Liver (tissue), 9 donors: ENCODE results near the gene RAB30. TPM values are rescaled to one million over a fixed set of nuclear protein-coding genes. Genes with fewer than 3 reads are reported as not detected.
A peak's percentile ranks its signal among the peaks of the same experiment; 100 is the strongest.

Source experiments
- DNase-seq: peaks from one replicate; pipeline ENCODE4 v3.0.0-alpha.2; 2017; ENCODE audit warnings: low spot score
- H3K27ac ChIP-seq, 2 donors: one replicate each; pipeline ENCODE4 v1.7.0; 2013; ENCODE audit warnings: inconsistent platforms in 2 of 2, low read length in 2 of 2, control low read depth in 1 of 2, low read depth in 1 of 2, mild to moderate bottlenecking in 1 of 2
- H3K27me3 ChIP-seq, 4 donors: one replicate each; pipeline versions ENCODE4 v1.6.1 to v1.7.0; 2013; ENCODE audit warnings: low read length in 3 of 4, inconsistent platforms in 1 of 4, mild to moderate bottlenecking in 1 of 4, moderate library complexity in 1 of 4; ENCODE audit not compliant: control insufficient read depth in 4 of 4, insufficient read depth in 4 of 4
- H3K36me3 ChIP-seq, 4 donors: one replicate each; pipeline versions ENCODE4 v1.6.1 to v1.7.0; 2013; ENCODE audit warnings: low read length in 3 of 4, mild to moderate bottlenecking in 3 of 4, low read depth in 1 of 4, moderate library complexity in 1 of 4; ENCODE audit not compliant: control insufficient read depth in 4 of 4, insufficient read depth in 3 of 4
- H3K4me1 ChIP-seq, 4 donors: one replicate each; pipeline versions ENCODE4 v1.6.1 to v1.7.0; 2013; ENCODE audit warnings: low read length in 3 of 4, mild to moderate bottlenecking in 3 of 4, moderate library complexity in 1 of 4; ENCODE audit not compliant: control insufficient read depth in 4 of 4, insufficient read depth in 4 of 4
- H3K4me3 ChIP-seq, 3 donors: one replicate each; pipeline versions ENCODE4 v1.6.1 to v1.7.0; 2013; ENCODE audit warnings: low read length in 3 of 3, control low read depth in 1 of 3, low read depth in 1 of 3, mild to moderate bottlenecking in 1 of 3
- H3K9ac ChIP-seq, 2 donors: one replicate each; pipeline ENCODE4 v1.7.0; 2013; ENCODE audit warnings: low read length in 2 of 2, mild to moderate bottlenecking in 2 of 2, moderate library complexity in 2 of 2, control low read depth in 1 of 2, low read depth in 1 of 2
- H3K9me3 ChIP-seq, 4 donors: one replicate each; pipeline versions ENCODE4 v1.6.1 to v1.7.0; 2013; ENCODE audit warnings: low read length in 3 of 4; ENCODE audit not compliant: control insufficient read depth in 4 of 4
- EGR1 ChIP-seq, 2 donors: IDR thresholded peaks; 2 replicates each; pipeline ENCODE4 v1.6.1; 2016 to 2018; ENCODE audit warnings: antibody characterized with exemption in 2 of 2, low read depth in 2 of 2
- FOXA1 ChIP-seq: IDR thresholded peaks from 2 replicates; pipeline ENCODE4 v1.6.1; 2016; ENCODE audit warnings: antibody characterized with exemption
- FOXA2 ChIP-seq: IDR thresholded peaks from 2 replicates; pipeline ENCODE4 v1.6.1; 2016; ENCODE audit warnings: antibody characterized with exemption
- GABPA ChIP-seq, 2 donors: IDR thresholded peaks in 1 of 2; conservative IDR thresholded peaks in 1 of 2; 2 replicates each; pipeline ENCODE4 v1.6.1; 2016; ENCODE audit warnings: antibody characterized with exemption in 2 of 2, mild to moderate bottlenecking in 1 of 2, moderate library complexity in 1 of 2
- HNF4G ChIP-seq: IDR thresholded peaks from 2 replicates; pipeline ENCODE4 v1.6.1; 2016; ENCODE audit warnings: antibody characterized with exemption
- JUND ChIP-seq, 2 donors: IDR thresholded peaks; 2 replicates each; pipeline ENCODE4 v1.6.1; 2016; ENCODE audit warnings: antibody characterized with exemption in 2 of 2
- NR2F2 ChIP-seq: IDR thresholded peaks from 2 replicates; pipeline ENCODE4 v1.6.1; 2016; ENCODE audit warnings: antibody characterized with exemption
- RAD21 ChIP-seq, 2 donors: IDR thresholded peaks; 2 replicates each; pipeline ENCODE4 v1.6.1; 2016; ENCODE audit warnings: antibody characterized with exemption in 2 of 2, mild to moderate bottlenecking in 2 of 2
- RXRA ChIP-seq, 2 donors: IDR thresholded peaks; 2 replicates each; pipeline ENCODE4 v1.6.1; 2017 to 2018; ENCODE audit warnings: antibody characterized with exemption in 2 of 2, mild to moderate bottlenecking in 1 of 2
- SP1 ChIP-seq: IDR thresholded peaks from 2 replicates; pipeline ENCODE4 v1.6.1; 2018; ENCODE audit warnings: antibody characterized with exemption, mild to moderate bottlenecking
- TAF1 ChIP-seq: conservative IDR thresholded peaks from 2 replicates; pipeline ENCODE4 v1.6.1; 2016; ENCODE audit warnings: antibody characterized with exemption, mild to moderate bottlenecking
- YY1 ChIP-seq: IDR thresholded peaks from 2 replicates; pipeline ENCODE4 v1.6.1; 2016; ENCODE audit warnings: antibody characterized with exemption, mild to moderate bottlenecking
- WGBS: extraction: QIAGEN DNeasy Blood & Tissue Kit; methylation state at CpG from one replicate; pipeline ENCODE4 v1.1.7; 2013; 5-methylcytosine and 5-hydroxymethylcytosine counted together
- polyA plus RNA-seq, 2 donors: library from polyadenylated mRNA; stranded (reverse) in 1 of 2; unstranded in 1 of 2; fragments of 200-250 nt in 1 of 2; fragments of >200 nt in 1 of 2; fragmentation: Nextera tagmentation in 1 of 2; extraction: Ambion mirVana in 1 of 2; gene quantifications; one replicate each; pipeline versions ENCODE4 v1.2.1 to v1.2.3, GENCODE V29; 2013 to 2015
- total RNA-seq, 2 donors: library from RNA; depleted of rRNA; stranded (reverse); fragments of >200 nt; gene quantifications; one replicate each; pipeline ENCODE4 v1.2.3, GENCODE V29; 2014
- TF ChIP-seq, protein P1 (sequence below): IDR thresholded peaks from 2 replicates; pipeline ENCODE4 v1.6.1; 2016; ENCODE audit warnings: antibody characterized with exemption
- TF ChIP-seq, protein P2 (sequence below): IDR thresholded peaks from 2 replicates; pipeline ENCODE4 v1.6.1; 2016; ENCODE audit warnings: antibody characterized with exemption
- TF ChIP-seq, protein P3 (sequence below): fragments of 150-350 bp; IDR thresholded peaks from 2 replicates; pipeline ENCODE4 v1.5.1; 2017; ENCODE audit warnings: improper control_type of control experiment, low read depth, low read length; ENCODE audit not compliant: missing input control
- TF ChIP-seq, protein P4 (sequence below): IDR thresholded peaks from 2 replicates; pipeline ENCODE4 v1.6.1; 2016; ENCODE audit warnings: antibody characterized with exemption
- TF ChIP-seq, protein P5 (sequence below): IDR thresholded peaks from 2 replicates; pipeline ENCODE4 v1.6.1; 2016; ENCODE audit warnings: antibody characterized with exemption, mild to moderate bottlenecking
- donor health status: healthy.
- donor health status: healthy.
- donor health status: healthy.
- donor health status: healthy.
- donor health status: healthy.

Gene RAB30
- total and polyA plus RNA-seq, 4 donors: 2.4 to 5.4 (median 3.2) TPM

DNA sequence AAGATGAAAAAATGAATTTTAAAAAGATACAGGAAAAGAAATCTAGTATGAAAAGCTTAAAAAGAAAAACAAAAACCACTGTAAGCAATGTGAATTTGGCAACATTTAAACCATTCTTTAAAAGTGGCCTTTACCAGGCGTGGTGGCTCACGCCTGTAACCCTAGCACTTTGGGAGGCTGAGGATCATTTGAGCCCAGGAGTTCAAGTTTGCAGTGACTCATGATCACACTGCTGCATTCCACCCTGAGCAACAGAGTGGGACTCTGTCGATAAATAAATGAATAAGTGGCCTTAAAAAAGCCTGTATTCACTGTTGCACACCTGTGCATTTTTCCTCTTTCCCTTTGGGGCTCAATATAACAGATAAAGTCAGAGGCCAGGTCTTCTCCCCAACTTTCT lies 69.2 kb downstream of the RAB30 start:
- Histone ChIP-seq H3K4me3 (no peak overlapping the region), H3K4me1 (peaks cover 1 to 6% (median 2%) of the 10 kb centered on the region in 4 donors), H3K27ac (no peak overlapping the region), H3K36me3 (no peaks in the 10 kb centered on the region), H3K9ac (no peak overlapping the region), H3K27me3 (no peaks in the 10 kb centered on the region), H3K9me3 (no peaks in the 10 kb centered on the region)
- no peak for DNase-seq
- TF ChIP-seq EGR1 (IDR thresholded peaks at IDR 0.05; ENCODE audit: low read depth in 2 of 2) (no peak), RAD21 (IDR thresholded peaks at IDR 0.05) (no peak), FOXA1 (no peak), HNF4G (no peak)
- TF ChIP-seq, protein P1, sequence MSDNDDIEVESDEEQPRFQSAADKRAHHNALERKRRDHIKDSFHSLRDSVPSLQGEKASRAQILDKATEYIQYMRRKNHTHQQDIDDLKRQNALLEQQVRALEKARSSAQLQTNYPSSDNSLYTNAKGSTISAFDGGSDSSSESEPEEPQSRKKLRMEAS: no peak
- 97% methylated on average over 3 of the region's 3 CpGs for WGBS

DNA sequence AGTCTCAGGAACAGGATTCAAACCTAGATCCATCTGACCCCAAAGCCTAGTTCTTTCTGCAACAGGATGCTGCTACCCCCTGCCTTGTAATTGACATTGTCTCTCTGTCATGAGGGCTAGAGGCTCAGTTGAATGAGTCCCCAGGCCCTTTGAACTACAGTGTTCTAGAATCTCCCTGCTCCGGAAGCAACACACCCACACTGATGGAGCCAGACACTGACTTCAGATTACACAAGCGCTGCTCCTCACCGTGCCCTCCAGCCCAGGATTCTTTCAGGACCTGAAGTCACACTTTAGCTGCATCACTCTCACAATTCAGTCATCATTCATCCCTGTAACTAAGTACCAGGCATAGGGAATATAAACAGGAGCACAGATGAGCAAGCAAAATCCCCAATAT lies 69.6 kb downstream of the RAB30 start:
- H3K9me3 ChIP-seq: no peaks in the 10 kb centered on the region
- no peak overlapping the region for H3K9ac ChIP-seq
- WGBS: 77% methylated on average over 3 of the region's 3 CpGs
- no peak overlapping the region for H3K27ac ChIP-seq
- H3K4me3 ChIP-seq: no peak overlapping the region
- H3K36me3 ChIP-seq: no peaks in the 10 kb centered on the region
- peaks cover 0 to 2% (median 0%) of the 10 kb centered on the region in 4 donors for H3K4me1 ChIP-seq
- DNase-seq: no peak
- TF ChIP-seq NR2F2 (peak; percentile 65), TAF1 (no peak), RAD21 (IDR thresholded peaks at IDR 0.05) (no peak), JUND (IDR thresholded peaks at IDR 0.05) (no peak), SP1 (no peak), RXRA (IDR thresholded peaks at IDR 0.05) (no peak)
- TF ChIP-seq, protein P2, sequence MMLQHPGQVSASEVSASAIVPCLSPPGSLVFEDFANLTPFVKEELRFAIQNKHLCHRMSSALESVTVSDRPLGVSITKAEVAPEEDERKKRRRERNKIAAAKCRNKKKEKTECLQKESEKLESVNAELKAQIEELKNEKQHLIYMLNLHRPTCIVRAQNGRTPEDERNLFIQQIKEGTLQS: no peak
- TF ChIP-seq, protein P3, sequence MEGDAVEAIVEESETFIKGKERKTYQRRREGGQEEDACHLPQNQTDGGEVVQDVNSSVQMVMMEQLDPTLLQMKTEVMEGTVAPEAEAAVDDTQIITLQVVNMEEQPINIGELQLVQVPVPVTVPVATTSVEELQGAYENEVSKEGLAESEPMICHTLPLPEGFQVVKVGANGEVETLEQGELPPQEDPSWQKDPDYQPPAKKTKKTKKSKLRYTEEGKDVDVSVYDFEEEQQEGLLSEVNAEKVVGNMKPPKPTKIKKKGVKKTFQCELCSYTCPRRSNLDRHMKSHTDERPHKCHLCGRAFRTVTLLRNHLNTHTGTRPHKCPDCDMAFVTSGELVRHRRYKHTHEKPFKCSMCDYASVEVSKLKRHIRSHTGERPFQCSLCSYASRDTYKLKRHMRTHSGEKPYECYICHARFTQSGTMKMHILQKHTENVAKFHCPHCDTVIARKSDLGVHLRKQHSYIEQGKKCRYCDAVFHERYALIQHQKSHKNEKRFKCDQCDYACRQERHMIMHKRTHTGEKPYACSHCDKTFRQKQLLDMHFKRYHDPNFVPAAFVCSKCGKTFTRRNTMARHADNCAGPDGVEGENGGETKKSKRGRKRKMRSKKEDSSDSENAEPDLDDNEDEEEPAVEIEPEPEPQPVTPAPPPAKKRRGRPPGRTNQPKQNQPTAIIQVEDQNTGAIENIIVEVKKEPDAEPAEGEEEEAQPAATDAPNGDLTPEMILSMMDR: no peak
- no peaks in the 10 kb centered on the region for H3K27me3 ChIP-seq

DNA sequence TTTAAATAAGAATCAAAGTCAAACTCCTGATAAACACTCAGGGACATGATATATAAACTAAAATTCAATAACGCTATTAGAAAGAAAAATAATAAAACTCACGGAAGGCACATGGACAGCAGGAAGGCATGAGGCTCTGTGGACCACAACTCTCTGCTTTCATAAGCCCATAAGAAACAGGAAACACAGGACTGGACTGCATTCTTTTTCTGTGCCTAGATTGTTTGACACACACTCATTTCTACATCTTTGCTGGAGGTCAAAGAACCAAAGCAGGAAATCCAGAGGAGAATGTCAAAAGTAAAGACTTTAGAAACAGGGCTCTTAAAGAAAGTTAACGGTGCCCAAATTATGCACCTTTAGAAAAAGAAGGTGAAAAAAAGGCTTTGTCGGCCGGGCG lies 71.3 kb downstream of the RAB30 start:
- Histone ChIP-seq H3K9ac (no peak overlapping the region), H3K27me3 (no peaks in the 10 kb centered on the region), H3K27ac (no peak overlapping the region), H3K4me3 (no peak overlapping the region), H3K36me3 (no peaks in the 10 kb centered on the region), H3K4me1 (no peaks in the 10 kb centered on the region), H3K9me3 (no peaks in the 10 kb centered on the region)
- no peak for DNase-seq
- 97% methylated on average over 6 of the region's 6 CpGs for WGBS
- no peak for TF ChIP-seq YY1
- no peak for TF ChIP-seq TAF1
- TF ChIP-seq HNF4G: no peak
- no peak for TF ChIP-seq FOXA2
- no peak for TF ChIP-seq EGR1 (IDR thresholded peaks at IDR 0.05; ENCODE audit: low read depth in 2 of 2)
- TF ChIP-seq, protein P4, sequence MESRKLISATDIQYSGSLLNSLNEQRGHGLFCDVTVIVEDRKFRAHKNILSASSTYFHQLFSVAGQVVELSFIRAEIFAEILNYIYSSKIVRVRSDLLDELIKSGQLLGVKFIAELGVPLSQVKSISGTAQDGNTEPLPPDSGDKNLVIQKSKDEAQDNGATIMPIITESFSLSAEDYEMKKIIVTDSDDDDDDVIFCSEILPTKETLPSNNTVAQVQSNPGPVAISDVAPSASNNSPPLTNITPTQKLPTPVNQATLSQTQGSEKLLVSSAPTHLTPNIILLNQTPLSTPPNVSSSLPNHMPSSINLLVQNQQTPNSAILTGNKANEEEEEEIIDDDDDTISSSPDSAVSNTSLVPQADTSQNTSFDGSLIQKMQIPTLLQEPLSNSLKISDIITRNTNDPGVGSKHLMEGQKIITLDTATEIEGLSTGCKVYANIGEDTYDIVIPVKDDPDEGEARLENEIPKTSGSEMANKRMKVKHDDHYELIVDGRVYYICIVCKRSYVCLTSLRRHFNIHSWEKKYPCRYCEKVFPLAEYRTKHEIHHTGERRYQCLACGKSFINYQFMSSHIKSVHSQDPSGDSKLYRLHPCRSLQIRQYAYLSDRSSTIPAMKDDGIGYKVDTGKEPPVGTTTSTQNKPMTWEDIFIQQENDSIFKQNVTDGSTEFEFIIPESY: no peak
- TF ChIP-seq JUND (IDR thresholded peaks at IDR 0.05): no peak
- TF ChIP-seq, protein P5, sequence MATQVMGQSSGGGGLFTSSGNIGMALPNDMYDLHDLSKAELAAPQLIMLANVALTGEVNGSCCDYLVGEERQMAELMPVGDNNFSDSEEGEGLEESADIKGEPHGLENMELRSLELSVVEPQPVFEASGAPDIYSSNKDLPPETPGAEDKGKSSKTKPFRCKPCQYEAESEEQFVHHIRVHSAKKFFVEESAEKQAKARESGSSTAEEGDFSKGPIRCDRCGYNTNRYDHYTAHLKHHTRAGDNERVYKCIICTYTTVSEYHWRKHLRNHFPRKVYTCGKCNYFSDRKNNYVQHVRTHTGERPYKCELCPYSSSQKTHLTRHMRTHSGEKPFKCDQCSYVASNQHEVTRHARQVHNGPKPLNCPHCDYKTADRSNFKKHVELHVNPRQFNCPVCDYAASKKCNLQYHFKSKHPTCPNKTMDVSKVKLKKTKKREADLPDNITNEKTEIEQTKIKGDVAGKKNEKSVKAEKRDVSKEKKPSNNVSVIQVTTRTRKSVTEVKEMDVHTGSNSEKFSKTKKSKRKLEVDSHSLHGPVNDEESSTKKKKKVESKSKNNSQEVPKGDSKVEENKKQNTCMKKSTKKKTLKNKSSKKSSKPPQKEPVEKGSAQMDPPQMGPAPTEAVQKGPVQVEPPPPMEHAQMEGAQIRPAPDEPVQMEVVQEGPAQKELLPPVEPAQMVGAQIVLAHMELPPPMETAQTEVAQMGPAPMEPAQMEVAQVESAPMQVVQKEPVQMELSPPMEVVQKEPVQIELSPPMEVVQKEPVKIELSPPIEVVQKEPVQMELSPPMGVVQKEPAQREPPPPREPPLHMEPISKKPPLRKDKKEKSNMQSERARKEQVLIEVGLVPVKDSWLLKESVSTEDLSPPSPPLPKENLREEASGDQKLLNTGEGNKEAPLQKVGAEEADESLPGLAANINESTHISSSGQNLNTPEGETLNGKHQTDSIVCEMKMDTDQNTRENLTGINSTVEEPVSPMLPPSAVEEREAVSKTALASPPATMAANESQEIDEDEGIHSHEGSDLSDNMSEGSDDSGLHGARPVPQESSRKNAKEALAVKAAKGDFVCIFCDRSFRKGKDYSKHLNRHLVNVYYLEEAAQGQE: no peak
- TF ChIP-seq, protein P1: no peak
- no peak for TF ChIP-seq FOXA1
- TF ChIP-seq RXRA (IDR thresholded peaks at IDR 0.05): no peak
- TF ChIP-seq RAD21 (IDR thresholded peaks at IDR 0.05): no peak
- no peak for TF ChIP-seq SP1
- no peak for TF ChIP-seq GABPA (IDR thresholded peaks at IDR 0.05 in 1 of 2, conservative IDR thresholded peaks at IDR 0.05 in 1 of 2)
- TF ChIP-seq, protein P3: no peak
